Superior temporal gyrus (tissue), 1 donor: ENCODE measurements around the gene NOL12.
A peak's percentile ranks its signal among the peaks of the same experiment; 100 is the strongest.
"Not testable (repeated sequence)": the region's sequence is repeated elsewhere in the genome, so short reads cannot be mapped to it uniquely, and the experiment has no call there.

Experiments
- DNase-seq: peaks from one replicate; pipeline ENCODE4 v3.0.0-alpha.2; 2016; ENCODE audit errors: extremely low spot score

NOL12 gene

DNA sequence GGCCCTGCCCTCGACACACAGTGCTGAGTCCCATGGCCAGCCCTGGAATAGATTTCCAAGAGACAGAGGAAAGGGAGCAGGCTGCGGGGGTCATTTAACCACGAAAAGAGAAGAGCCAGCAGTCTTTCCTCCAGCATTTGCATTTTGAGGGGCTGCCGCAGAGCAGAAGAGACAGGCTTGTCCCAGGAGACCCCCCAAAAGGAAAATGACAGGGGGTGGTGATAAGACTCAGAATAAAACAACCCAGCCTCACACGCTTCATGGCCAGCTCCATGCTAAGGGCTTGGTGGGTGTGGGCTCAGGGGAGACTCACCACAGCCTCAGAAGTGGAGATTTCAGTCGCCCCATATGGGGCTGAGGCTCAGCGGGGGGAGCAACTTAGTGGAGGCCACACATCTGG is 27.6 kb downstream of the NOL12 start:
- DNase-seq: no peak

DNA sequence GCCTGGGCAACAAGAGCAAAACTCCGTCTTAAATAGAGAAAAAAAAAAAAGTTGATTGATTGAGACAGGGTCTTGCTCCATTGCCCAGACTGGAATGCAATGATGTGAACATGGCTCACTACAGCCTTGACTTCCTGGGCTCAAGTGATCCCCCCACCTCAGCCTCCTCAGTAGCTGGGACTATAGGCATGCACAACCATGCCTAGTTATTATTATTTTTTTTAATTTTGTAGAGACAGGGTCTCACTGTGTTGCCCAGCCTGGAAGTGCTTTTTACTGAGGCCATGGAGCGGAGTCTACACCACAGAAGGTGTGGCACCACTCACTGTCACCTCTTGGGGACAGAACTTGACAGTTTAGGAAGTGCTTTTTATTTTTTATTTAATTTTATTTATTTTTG is 28.5 kb downstream of the NOL12 start:
- no peak for DNase-seq

GRCh38 chr22:37715760-37716159 is 29.6 kb downstream of the NOL12 start:
- no peak for DNase-seq

DNA sequence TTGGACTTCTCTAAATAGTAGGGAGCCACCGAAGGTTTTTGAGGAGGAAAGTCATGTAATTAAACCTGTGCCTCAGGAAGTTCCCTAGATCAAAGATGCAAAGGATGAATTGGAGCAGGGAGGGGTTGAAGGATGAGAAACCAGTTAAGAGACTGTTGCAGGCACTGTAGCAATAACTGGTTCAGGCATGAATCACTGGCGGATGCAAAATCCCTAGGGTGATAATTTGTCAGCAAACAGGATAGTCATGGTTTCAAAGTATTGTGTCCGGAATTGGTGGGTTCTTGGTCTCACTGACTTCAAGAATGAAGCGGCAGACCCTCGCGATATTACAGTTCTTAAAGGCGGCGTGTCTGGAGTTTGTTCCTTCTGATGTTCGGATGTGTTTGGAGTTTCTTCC is 30.6 kb downstream of the NOL12 start:
- DNase-seq: no peak

DNA sequence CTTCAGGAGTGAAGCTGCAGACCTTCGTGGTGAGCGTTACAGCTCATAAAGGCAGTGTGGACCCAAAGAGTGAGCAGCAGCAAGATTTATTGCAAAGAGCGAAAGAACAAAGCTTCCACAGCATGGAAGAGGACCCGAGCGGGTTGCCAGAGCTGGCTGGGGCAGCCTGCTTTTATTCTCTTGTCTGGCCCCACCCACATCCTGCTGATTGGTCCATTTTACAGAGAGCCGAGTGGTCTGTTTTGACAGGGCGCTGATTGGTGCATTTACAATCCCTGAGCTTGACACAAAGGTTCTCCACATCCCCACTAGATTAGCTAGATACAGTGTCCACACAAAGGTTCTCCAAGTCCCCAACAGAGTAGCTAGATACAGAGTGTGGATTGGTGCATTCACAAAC is 31.1 kb downstream of the NOL12 start:
- not testable (repeated sequence) for DNase-seq

DNA sequence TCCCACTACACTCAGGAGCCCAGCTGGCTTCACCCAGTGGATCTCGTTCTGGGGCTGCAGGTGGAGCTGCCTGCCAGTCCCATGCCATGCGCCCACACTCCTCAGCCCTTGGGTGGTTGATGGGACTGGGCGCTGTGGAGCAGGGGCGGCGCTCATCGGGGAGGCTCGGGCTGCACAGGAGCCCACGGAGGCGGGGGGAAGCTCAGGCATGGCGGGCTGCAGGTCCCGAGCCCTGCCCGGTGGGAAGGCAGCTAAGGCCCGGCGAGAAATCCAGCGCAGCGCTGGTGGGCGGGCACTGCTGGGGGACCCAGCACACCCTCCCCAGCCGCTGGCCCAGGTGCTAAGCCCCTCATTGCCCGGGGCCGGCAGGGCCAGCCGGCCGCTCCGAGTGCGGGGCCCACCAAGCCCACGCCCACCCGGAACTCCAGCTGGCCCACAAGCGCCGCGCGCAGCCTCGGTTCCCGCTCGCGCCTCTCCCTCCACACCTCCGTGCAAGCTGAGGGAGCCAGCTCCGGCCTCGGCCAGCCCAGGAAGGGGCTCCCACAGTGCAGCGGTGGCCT is 31.7 kb downstream of the NOL12 start:
- not testable (repeated sequence) for DNase-seq

- DNase-seq: no peak
Observed at GRCh38 chr22:37725551-37726240, 39.6 kb downstream of the NOL12 start.

DNA sequence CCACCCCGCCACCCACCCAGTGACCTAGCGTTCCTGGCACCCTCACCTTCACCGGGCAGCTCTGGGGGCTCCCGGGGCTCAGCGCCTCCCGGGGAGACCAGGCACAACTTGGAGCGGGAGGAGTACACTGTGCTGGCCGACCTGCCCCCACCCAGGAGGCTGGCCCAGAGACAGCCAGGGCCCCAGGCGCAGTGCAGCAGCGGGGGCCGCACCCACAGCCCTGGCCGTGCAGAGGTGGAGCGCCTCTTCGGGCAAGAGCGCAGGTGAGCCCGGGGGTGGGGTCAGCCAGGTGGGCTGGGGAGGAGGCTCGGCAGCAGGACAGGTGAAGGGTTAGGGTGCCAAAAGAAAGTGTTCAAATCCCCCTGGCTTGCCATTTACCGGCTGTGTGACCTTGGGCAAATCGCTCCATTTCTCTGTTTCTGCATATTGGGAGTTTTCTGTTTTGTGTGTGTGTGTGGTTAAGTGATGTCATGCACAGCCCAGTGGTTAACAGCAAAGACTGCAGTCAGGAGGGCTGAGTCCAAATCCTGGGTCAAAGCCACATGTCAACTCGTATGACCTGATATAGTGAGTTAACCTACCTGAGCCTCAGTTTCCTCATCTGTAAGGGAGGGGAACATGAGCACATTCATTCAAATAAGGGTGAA is 40.2 kb downstream of the NOL12 start:
- no peak for DNase-seq

DNA sequence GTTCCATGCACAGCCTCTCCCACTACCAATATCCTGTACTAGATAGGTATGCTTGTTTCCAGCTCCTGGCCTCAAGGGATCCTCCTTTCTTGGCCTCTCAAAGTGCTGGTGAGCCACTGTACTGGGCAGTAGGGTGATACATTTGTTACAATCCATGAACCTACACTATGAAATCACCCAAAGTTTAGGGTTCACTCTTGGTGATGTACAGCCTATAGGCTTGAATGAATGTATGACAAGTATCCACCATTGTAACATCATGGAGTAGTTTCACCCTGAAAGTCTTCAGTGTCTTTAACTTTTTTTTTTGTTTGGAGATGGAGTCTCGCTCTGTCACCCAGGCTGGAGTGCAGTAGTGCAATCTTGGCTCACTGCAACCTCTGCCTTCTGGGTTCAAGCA is 42.5 kb downstream of the NOL12 start:
- no peak for DNase-seq

DNA sequence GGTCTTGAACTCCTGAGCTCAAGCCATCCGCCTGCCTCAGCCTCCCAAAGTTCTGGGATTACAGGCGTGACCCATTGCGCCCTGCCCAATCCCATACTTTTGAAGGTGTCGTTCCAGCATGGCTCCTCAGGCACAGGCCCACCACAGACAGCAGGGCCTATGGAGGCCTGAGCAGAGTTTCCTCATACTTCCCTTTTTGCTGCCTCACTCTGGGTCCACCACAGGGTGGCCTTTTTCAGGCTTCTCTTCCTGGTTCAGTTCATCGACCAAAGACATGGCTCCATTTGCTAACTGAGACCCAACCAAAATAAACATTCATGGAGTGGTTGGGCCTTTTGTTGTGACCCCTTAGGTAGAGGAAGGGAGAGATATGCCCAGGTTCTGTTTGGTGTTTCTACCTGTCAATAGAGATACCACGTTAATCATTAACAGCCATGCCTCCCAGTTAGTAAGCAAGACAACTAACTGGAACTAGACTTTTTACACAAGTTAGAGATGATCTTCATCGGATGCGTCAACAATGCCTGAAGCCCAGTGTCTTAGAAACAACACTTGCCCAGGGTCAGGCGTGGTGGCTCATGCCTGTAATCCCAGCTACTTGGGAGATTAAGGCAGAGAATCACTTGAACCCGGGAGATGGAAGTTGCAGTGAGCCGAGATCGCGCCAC is 45.8 kb downstream of the NOL12 start:
- no peak for DNase-seq

DNA sequence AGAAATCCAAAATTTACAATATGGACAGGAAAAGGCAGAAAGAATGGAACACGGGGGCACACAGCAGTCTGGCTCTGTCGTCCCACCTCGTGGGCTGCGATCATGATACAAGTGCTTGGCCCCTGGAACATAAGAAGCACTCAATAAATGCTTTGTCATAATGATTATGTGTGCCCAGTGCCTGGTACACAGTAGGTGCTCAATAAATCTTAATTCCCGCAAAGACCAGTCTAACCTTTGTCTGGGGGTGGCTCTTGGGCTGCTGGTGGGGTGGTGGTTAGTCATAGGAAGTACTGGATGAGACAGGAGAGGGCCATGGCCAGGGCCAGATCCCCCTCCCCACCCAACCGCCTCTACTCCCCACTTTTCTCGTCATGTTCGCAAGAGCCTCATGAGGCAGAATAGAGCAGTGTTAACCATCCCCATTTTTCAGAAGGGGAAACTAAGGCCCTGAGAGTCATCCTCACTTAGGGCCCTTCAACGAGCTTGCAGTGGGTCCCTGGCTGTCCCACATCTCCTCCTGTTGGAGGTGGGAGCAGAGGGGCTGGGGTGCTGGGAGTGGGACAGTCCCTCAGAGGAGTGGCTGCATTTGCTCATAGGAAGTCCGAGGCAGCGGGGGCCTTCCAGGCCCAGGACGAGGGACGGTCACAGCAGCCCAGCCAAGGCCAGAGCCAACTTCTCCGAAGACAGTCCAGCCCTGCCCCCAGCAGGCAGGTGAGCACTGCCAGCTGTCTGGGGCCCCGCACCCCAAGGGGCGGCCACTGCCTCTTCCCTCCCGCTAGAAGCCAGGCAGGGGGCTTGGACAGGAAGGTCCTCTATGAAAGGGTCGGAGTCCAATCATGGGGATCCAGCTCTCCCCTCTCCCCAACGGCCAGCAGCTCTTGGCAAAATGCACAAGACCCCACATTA is 46.8 kb downstream of the NOL12 start:
- DNase-seq: no peak

DNA sequence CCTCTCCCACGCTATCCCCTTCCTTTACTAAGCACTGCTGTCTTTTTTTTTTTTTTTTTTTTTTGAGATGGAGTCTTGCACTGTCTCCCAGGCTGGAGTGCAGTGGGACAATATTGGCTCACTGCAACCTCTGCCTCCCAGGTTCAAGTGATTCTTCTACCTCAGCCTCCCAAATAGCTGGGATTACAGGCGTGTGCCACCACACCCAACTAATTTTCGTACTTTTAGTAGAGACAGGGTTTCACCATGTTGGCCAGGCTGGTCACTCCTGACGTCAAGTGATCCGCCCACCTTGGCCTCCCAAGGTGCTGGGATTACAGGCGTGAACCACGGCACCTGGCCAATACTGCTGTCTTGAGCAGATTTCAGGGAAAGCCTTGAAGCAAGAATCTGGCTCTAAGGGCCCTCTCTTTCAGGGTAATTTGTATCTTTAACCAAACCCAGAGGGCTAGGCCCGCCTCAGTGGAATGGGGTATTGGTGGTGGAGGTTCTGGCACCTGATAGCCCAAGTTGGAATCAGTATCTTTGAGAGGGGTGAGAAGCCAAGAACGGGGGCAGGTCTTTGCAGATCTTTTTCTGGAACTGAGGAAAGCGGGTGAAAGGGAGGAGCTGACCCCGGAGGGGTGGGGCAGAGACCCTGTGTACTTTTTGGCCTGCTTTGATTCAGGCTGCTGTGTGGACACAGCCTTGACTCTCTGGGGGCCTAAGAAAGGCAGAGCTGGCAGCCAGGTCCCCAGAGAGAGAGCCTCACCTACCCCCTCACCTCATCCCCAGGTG is 47.7 kb downstream of the NOL12 start:
- no peak for DNase-seq

DNA sequence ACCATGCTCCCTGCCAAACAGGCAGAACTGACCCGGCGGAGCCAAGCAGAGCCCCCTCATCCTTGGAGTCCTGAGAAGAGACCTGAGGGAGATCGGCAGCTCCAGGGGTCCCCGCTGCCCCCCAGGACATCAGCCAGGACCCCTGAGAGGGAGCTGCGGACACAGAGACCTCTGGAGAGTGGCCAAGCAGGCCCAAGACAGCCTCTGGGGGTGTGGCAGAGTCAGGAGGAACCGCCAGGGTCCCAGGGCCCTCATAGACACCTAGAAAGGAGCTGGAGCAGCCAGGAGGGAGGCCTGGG is 48.2 kb downstream of the NOL12 start:
- no peak for DNase-seq

- no peak for DNase-seq
Observed at GRCh38 chr22:37734964-37735451, 48.9 kb downstream of the NOL12 start.

DNA sequence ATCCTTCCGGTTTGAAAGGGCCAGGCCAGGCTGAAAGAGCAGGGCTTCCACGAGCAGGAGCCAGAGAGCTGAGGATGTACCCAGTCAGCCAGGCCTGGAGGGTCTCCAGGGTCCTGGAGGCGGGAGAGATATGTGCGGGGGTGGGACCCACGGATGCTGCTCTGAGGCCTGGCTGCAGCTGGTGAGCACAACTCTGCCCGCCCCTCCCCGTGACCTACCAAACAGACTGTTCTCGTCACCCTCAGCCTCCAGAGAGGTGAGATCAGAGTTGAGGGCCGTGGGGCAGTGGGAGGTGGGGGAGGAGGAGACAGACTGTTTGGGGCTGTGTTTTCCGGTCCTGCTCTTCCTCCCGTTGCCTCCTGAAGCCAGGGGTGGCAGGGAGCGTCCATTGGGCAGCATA is 52.9 kb downstream of the NOL12 start:
- no peak for DNase-seq

- no peak for DNase-seq
Observed at GRCh38 chr22:37739611-37740049, 53.5 kb downstream of the NOL12 start.

DNA sequence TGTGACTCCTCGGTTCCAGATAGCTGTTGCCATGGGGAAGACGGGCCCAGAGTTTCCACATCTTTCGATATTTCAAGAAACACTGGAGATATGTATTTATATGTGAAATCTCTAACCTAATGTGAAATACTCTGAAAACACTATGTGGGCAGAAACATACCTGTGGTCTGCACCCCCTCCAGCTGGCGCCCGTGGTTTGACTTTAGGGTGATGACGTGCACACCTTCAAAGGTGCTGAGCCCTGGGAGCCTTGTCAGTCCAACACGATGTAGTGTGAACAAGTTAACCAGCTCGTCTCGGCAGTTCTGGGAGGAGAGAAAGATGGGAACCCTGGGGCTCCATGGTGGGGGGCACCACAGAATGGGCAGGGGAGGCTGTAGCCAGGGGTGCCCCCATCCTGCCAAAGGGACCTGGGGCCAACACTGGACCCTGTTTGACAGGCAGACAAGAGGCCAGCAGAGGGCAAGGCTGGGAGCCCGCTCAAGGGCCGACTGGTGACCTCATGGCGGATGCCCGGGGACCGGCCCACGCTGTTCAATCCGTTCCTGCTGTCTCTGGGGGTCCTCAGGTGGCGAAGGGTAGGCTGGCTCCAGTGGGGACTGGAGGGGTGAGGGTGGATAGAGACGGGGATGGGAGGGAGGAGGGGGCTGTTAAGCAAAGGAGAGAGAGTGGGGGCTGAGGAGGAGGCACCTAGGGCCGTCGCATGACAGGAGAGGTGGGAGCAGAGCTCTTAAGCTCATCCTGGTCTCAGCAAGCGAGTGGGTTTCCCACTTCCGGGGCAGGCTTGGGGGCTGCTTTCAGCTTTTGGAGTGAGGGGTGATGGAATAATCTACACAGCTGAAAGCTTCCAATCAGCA is 54.5 kb downstream of the NOL12 start:
- DNase-seq: no peak

GRCh38 chr22:37741312-37741795 is 55.2 kb downstream of the NOL12 start:
- peak; percentile 21 for DNase-seq

- no peak for DNase-seq
Observed at GRCh38 chr22:37742376-37743171, 56.4 kb downstream of the NOL12 start.
